Breast epithelium (tissue), 4 donors: ENCODE data around the gene PLA2G2A. TPM values are rescaled to one million over a fixed set of nuclear protein-coding genes. Genes with fewer than 3 reads are reported as not detected.

Experiments used
- DNase-seq, 2 donors: peaks; one replicate each; pipeline ENCODE4 v3.0.0-alpha.2; 2019; ENCODE audit warnings: low spot score in 2 of 2
- H3K27ac ChIP-seq, 2 donors: fragments of 200-600 bp; sonication (generic) in 1 of 2; one replicate each; pipeline ENCODE4 v1.5.1; 2016 to 2019; ENCODE audit warnings: mild to moderate bottlenecking in 1 of 2
- H3K27me3 ChIP-seq, 2 donors: fragments of 200-600 bp; sonication (generic) in 1 of 2; one replicate each; pipeline versions ENCODE4 v1.5.1 to v1.6.0; 2017 to 2019; ENCODE audit warnings: control low read depth in 1 of 2, mild to moderate bottlenecking in 1 of 2
- H3K36me3 ChIP-seq: fragments of 200-600 bp; one replicate; pipeline ENCODE4 v1.5.1; 2019
- H3K4me1 ChIP-seq, 2 donors: fragments of 200-600 bp; sonication (generic); one replicate each; pipeline ENCODE4 v1.5.1; 2016 to 2019; ENCODE audit warnings: control low read depth in 1 of 2
- H3K4me3 ChIP-seq, 3 donors: fragments of 200-600 bp; sonication (generic); 1 replicate in 2 of 3; 2 replicates in 1 of 3; pipeline ENCODE4 v1.5.1; 2016 to 2019; ENCODE audit warnings: mild to moderate bottlenecking in 3 of 3, moderate library complexity in 2 of 3
- H3K9me3 ChIP-seq, 2 donors: fragments of 200-600 bp; sonication (generic) in 1 of 2; one replicate each; pipeline ENCODE4 v1.5.1; 2016 to 2019; ENCODE audit warnings: control low read depth in 1 of 2
- POLR2A ChIP-seq: fragments of 450-650 bp; IDR thresholded peaks from one replicate; pipeline ENCODE4 v1.6.1; 2016; ENCODE audit warnings: antibody characterized with exemption, mild to moderate bottlenecking, moderate library complexity
- POLR2AphosphoS5 ChIP-seq, 3 donors: sonication (generic); formaldehyde crosslinking; IDR thresholded peaks; one replicate each; pipeline ENCODE4 v1.6.1; 2017; ENCODE audit warnings: antibody characterized with exemption in 3 of 3
- intact Hi-C: fragments of 100-400 bp; cut with DNase I; formaldehyde crosslinking; loops from one replicate; pipeline ENCODE4 v1.15.1; 2023; ENCODE audit warnings: low total_unique reads
- total RNA-seq, 3 donors: library from RNA; depleted of rRNA; stranded (reverse); fragments of >200 nt; gene quantifications; one replicate each; pipeline ENCODE4 v1.1.0, GENCODE V29; 2016
- TF ChIP-seq, protein P1 (sequence below), 3 donors: fragments of 450-650 bp; IDR thresholded peaks; one replicate each; pipeline ENCODE4 v1.5.1; 2016 to 2017; ENCODE audit warnings: antibody characterized with exemption in 3 of 3, mild to moderate bottlenecking in 3 of 3, moderate library complexity in 3 of 3

Gene PLA2G2A
- total RNA-seq, 3 donors from 2014 or later: 71.4 to 342 (median 91.9) TPM

GRCh38 chr1:19973616-19974015 lies 5.8 kb downstream of the PLA2G2A start:
- no peak for TF ChIP-seq POLR2AphosphoS5 (IDR thresholded peaks at IDR 0.05)
- TF ChIP-seq, protein P1, sequence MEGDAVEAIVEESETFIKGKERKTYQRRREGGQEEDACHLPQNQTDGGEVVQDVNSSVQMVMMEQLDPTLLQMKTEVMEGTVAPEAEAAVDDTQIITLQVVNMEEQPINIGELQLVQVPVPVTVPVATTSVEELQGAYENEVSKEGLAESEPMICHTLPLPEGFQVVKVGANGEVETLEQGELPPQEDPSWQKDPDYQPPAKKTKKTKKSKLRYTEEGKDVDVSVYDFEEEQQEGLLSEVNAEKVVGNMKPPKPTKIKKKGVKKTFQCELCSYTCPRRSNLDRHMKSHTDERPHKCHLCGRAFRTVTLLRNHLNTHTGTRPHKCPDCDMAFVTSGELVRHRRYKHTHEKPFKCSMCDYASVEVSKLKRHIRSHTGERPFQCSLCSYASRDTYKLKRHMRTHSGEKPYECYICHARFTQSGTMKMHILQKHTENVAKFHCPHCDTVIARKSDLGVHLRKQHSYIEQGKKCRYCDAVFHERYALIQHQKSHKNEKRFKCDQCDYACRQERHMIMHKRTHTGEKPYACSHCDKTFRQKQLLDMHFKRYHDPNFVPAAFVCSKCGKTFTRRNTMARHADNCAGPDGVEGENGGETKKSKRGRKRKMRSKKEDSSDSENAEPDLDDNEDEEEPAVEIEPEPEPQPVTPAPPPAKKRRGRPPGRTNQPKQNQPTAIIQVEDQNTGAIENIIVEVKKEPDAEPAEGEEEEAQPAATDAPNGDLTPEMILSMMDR (IDR thresholded peaks at IDR 0.05): no peak
- no peak for TF ChIP-seq POLR2A
- H3K27me3 ChIP-seq: no peaks in the 10 kb centered on the region
- H3K4me3 ChIP-seq: no peak overlapping the region
- no peak overlapping the region for H3K27ac ChIP-seq
- intact Hi-C loops: loop anchor here (1.0 kb wide), 1 partner anchor 9 kb away; no protein-coding TSS in a partner anchor
- H3K36me3 ChIP-seq: no peaks in the 10 kb centered on the region
- DNase-seq: no peak
- no peaks in the 10 kb centered on the region for H3K4me1 ChIP-seq
- no peaks in the 10 kb centered on the region for H3K9me3 ChIP-seq

DNA sequence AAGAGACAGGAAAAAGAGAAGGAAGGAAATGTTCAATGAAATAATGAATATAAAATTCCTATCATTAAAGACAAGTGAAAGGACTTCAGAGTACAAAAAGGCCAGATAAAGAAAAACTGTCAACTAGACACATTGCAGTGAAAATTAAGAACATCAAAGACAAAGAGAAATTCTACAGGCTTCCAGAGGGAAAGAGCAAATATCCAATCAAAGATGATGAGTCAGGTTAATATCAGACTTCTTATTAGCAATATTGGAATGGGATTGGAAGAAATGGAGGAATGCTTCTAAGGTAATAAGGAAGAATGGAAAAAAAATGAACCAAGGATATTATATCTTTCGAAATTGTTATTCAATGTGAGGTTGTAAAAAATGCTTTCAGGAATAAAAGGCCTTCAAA lies 7.8 kb downstream of the PLA2G2A start:
- no peaks in the 10 kb centered on the region for H3K9me3 ChIP-seq
- DNase-seq: no peak
- TF ChIP-seq POLR2A: no peak
- no peak for TF ChIP-seq POLR2AphosphoS5 (IDR thresholded peaks at IDR 0.05)
- TF ChIP-seq, protein P1 (IDR thresholded peaks at IDR 0.05): no peak
- intact Hi-C loops: no loop called here
- H3K4me1 ChIP-seq: no peaks in the 10 kb centered on the region
- no peaks in the 10 kb centered on the region for H3K27me3 ChIP-seq
- H3K4me3 ChIP-seq: no peak overlapping the region
- H3K27ac ChIP-seq: no peak overlapping the region
- no peaks in the 10 kb centered on the region for H3K36me3 ChIP-seq

- Histone ChIP-seq H3K4me3 (no peak overlapping the region), H3K4me1 (no peaks in the 10 kb centered on the region), H3K9me3 (no peaks in the 10 kb centered on the region), H3K27me3 (no peaks in the 10 kb centered on the region), H3K27ac (no peak overlapping the region), H3K36me3 (no peaks in the 10 kb centered on the region)
- no peak for TF ChIP-seq POLR2AphosphoS5 (IDR thresholded peaks at IDR 0.05)
- no peak for TF ChIP-seq POLR2A
- TF ChIP-seq, protein P1 (IDR thresholded peaks at IDR 0.05): no peak
- intact Hi-C loops: no loop called here
- no peak for DNase-seq
Observed at GRCh38 chr1:19969898-19970660, 9.3 kb downstream of the PLA2G2A start.

DNA sequence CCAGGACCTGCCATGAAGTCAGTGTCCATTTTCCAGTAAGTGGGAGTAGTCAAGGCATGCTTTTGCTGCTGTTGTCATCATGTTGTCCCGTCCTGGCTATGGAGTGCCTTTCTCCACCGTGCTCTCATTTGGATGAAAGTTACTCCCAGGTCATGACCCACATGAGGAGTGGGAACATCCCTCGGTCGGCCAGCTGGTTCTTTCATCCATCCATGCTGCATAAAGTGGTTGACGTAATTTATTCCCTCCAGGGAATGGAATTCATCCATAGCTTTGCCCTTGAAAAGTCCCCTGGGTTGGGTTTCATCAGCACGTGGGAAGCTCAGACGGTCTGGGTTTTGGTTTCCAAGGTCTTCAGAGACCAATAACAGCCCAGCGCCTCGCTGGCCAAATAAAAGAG lies 11.6 kb downstream of the PLA2G2A start:
- peak overlapping the region in 1 of 2 donors; percentile 89 for H3K27ac ChIP-seq
- no peak overlapping the region for H3K4me3 ChIP-seq
- no peaks in the 10 kb centered on the region for H3K4me1 ChIP-seq
- H3K9me3 ChIP-seq: no peaks in the 10 kb centered on the region
- peak in 1 of 2 donors; percentile 20 for DNase-seq
- intact Hi-C loops: no loop called here
- no peaks in the 10 kb centered on the region for H3K27me3 ChIP-seq
- no peaks in the 10 kb centered on the region for H3K36me3 ChIP-seq
- peak in 1 of 3 donors; percentile 85 for TF ChIP-seq POLR2AphosphoS5 (IDR thresholded peaks at IDR 0.05)
- TF ChIP-seq, protein P1 (IDR thresholded peaks at IDR 0.05): no peak

DNA sequence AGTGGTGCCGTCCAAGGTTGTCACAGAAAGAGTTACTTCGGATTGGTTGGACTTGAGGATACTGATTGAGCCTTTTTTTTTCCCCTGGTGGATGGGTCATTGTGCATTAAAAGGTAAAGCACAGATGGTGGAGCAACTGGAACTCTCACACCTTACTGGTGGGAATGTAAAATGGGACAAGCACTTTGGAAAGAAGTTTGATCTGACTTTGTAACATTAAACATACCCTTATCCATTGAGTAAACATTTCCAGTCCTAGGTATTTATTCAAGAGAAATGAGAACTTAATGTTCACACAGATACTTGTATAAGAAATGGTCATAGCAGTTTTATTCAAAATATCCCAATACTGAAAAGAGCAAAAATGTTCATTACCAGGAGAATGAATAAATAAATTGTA lies 14.9 kb downstream of the PLA2G2A start:
- Histone ChIP-seq H3K4me3 (no peak overlapping the region), H3K27me3 (peaks cover 0 to 12% of the 10 kb centered on the region in 2 donors), H3K9me3 (no peaks in the 10 kb centered on the region), H3K36me3 (no peaks in the 10 kb centered on the region), H3K4me1 (no peaks in the 10 kb centered on the region), H3K27ac (no peak overlapping the region)
- TF ChIP-seq POLR2A: no peak
- TF ChIP-seq, protein P1 (IDR thresholded peaks at IDR 0.05): no peak
- no peak for TF ChIP-seq POLR2AphosphoS5 (IDR thresholded peaks at IDR 0.05)
- intact Hi-C loops: no loop called here
- DNase-seq: no peak
